ENCODE data around the gene BCL2L14. TPM values are rescaled to one million over a fixed set of nuclear protein-coding genes. Genes with fewer than 3 reads are reported as not detected.

The BCL2L14 gene
- total and polyA plus RNA-seq, 2 of the 13 experiments (the other 11 are each of a cell fraction or from before 2014, with no cell fraction given) = 0.11 TPM; not detected in 1

DNA sequence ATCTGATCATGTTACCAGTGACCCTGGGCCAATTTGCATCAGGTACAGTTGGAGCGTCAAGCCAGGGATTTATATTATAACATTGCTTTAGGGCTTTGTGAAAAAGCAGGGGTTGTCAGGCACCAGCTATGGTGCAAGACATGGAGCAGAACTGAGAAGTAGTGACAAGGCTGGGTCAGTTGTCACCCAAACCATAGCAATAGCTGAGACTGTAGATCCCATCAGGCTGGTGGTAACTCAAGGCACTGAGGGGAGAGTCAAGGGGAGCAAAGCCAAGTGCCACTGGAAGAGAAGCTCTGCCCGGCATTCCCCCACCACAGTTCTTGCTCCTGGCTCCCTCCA, 16.9 kb downstream of the BCL2L14 start:
- WGBS (ENCODE audit: low lambda C conversion rate) = 73% methylated on average over 2 of the region's 2 CpGs
- in situ Hi-C loops (cut with HindIII; ENCODE audit: extremely low pct_ligation_motif_present, low pct_unique_long_range_greater_than_20kb) (loop anchor here (25.0 kb wide), 1 partner anchor 625 kb away; the partner anchor contains the start of gene CDKN1B), intact Hi-C loops (cut with micrococcal nuclease; ENCODE audit: unreplicated experiment) (no loop called here)
- TF ChIP-seq ZNF280D (CRISPR knock-in tag; IDR thresholded peaks at IDR 0.05) (no peak), MYC (CRISPR knock-in tag; IDR thresholded peaks at IDR 0.05; ENCODE audit: borderline replicate concordance) (0 out of 2 replicates have a peak, but pooled peaks have one; percentile 6)
- Histone ChIP-seq H4K20me1 (ENCODE audit: insufficient read depth, low read length) (no peaks in the 10 kb centered on the region), H3K36me3 (replicated peaks in 1 of 2; ENCODE audit: control insufficient read depth in 1 of 2, insufficient read depth in 2 of 2, low read length in 2 of 2) (no peaks in the 10 kb centered on the region), H3K27ac (ENCODE audit: extremely low read length, insufficient read depth, low read length) (no peak overlapping the region), H3K9ac (ENCODE audit: insufficient read depth, low read depth, low read length) (no peak overlapping the region), H3K79me2 (ENCODE audit: insufficient read depth, low read length) (no peaks in the 10 kb centered on the region), H3K4me2 (ENCODE audit: low read depth, low read length) (0 out of 2 replicates have a peak overlapping the region, but pooled peaks have one; percentile 4), H2AFZ (ENCODE audit: low read length) (no peak overlapping the region), H3K27me3 (ENCODE audit: control insufficient read depth in 1 of 2, insufficient read depth in 2 of 2, low read length in 2 of 2) (peaks cover 0 to 3% of the 10 kb centered on the region in 2 experiments; a peak in 2 of 5 replicates), H3K9me3 (ENCODE audit: low read length) (no peaks in the 10 kb centered on the region), H3K4me3 (replicated peaks in 1 of 3; ENCODE audit: insufficient read depth in 1 of 3, low read depth in 2 of 3, low read length in 3 of 3) (0 out of 6 replicates have a peak overlapping the region, but pooled peaks of 1 of the 3 experiments have one; percentile 8), H3K4me1 (ENCODE audit: insufficient read depth, low read length) (peaks cover 40% of the 10 kb centered on the region)
- no peak for FAIRE-seq
- no TSS peak for BruUV-seq (replicated peaks)
- no peak for DNase-seq (ENCODE audit: low spot score)
- POLR2A ChIA-PET = interaction anchor here (1.3 kb wide), 1 partner anchor 179 kb away, joined by 3 read pairs; the partner anchor contains the start of gene LRP6
- CTCF ChIA-PET (ENCODE audit: low intra/inter-chr PET ratio, low total read pairs) = no interaction called here
- no peak for ATAC-seq

DNA sequence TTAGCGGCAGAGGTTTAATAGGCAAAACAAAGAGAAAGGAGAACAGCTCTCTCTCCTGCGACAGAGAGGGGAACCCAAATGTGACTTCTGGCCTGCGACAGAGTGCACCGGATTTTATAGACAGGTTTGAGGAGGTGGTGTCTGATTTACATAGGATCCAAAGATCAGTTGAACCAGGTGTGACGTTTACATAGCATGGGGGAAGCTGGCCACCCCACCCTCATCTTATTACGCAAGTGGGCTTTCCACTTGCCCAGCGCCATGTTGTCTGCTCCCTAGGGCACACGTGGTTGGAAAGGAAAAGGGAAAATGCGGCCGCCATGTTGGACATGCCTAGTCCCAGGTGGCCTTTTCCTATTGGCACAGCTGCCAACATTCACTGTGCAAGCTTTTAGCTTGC, 17.4 kb downstream of the BCL2L14 start:
- POLR2A ChIA-PET = interaction anchor here (1.3 kb wide), 1 partner anchor 178 kb away, joined by 3 read pairs; the partner anchor contains the start of gene LRP6
- H3K27me3 ChIP-seq (ENCODE audit: control insufficient read depth in 1 of 2, insufficient read depth in 2 of 2, low read length in 2 of 2) = peaks cover 0 to 3% of the 10 kb centered on the region in 2 experiments; a peak in 2 of 5 replicates
- intact Hi-C loops (cut with micrococcal nuclease; ENCODE audit: unreplicated experiment) (no loop called here), in situ Hi-C loops (cut with HindIII; ENCODE audit: extremely low pct_ligation_motif_present, low pct_unique_long_range_greater_than_20kb) (loop anchor here (25.0 kb wide), 1 partner anchor 624 kb away; the partner anchor contains the start of gene CDKN1B)
- no peaks in the 10 kb centered on the region for H3K36me3 ChIP-seq (replicated peaks in 1 of 2; ENCODE audit: control insufficient read depth in 1 of 2, insufficient read depth in 2 of 2, low read length in 2 of 2)
- no peak overlapping the region for H3K27ac ChIP-seq (ENCODE audit: extremely low read length, insufficient read depth, low read length)
- 0 out of 6 replicates have a peak overlapping the region, but pooled peaks of 1 of the 3 experiments have one; percentile 8 for H3K4me3 ChIP-seq (replicated peaks in 1 of 3; ENCODE audit: insufficient read depth in 1 of 3, low read depth in 2 of 3, low read length in 3 of 3)
- peak; percentile 29 for DNase-seq (ENCODE audit: low spot score)
- no peaks in the 10 kb centered on the region for H4K20me1 ChIP-seq (ENCODE audit: insufficient read depth, low read length)
- CTCF ChIA-PET (ENCODE audit: low intra/inter-chr PET ratio, low total read pairs) = no interaction called here
- H3K9ac ChIP-seq (ENCODE audit: insufficient read depth, low read depth, low read length) = no peak overlapping the region
- H3K4me2 ChIP-seq (ENCODE audit: low read depth, low read length) = 0 out of 2 replicates have a peak overlapping the region, but pooled peaks have one; percentile 4
- FAIRE-seq = no peak
- H2AFZ ChIP-seq (ENCODE audit: low read length) = no peak overlapping the region
- peaks cover 40% of the 10 kb centered on the region for H3K4me1 ChIP-seq (ENCODE audit: insufficient read depth, low read length)
- ATAC-seq = no peak
- H3K9me3 ChIP-seq (ENCODE audit: low read length) = no peaks in the 10 kb centered on the region
- H3K79me2 ChIP-seq (ENCODE audit: insufficient read depth, low read length) = no peaks in the 10 kb centered on the region
- BruUV-seq (replicated peaks) = no TSS peak
- 55% methylated on average over 9 of the region's 10 CpGs for WGBS (ENCODE audit: low lambda C conversion rate)
- 0 out of 2 replicates have a peak, but pooled peaks have one; percentile 14 for TF ChIP-seq MYC (CRISPR knock-in tag; IDR thresholded peaks at IDR 0.05; ENCODE audit: borderline replicate concordance)
- TF ChIP-seq ZNF547 (CRISPR knock-in tag; IDR thresholded peaks at IDR 0.05) = no peak
- peak; percentile 66; the same call in 1 of the 2 replicates for TF ChIP-seq POGZ (CRISPR knock-in tag; IDR thresholded peaks at IDR 0.05)
- TF ChIP-seq ZNF644 (CRISPR knock-in tag; IDR thresholded peaks at IDR 0.05; ENCODE audit: low read depth) = peak; percentile 98
- peak; percentile 40; the same call in 1 of the 2 replicates for TF ChIP-seq MAX (IDR thresholded peaks at IDR 0.05)
- no peak for TF ChIP-seq FOXP1 (IDR thresholded peaks at IDR 0.05)
- no peak for TF ChIP-seq FOXP1 (CRISPR knock-in tag; IDR thresholded peaks at IDR 0.05)
- no peak for TF ChIP-seq ZNF7 (CRISPR knock-in tag; IDR thresholded peaks at IDR 0.05)
- no peak for TF ChIP-seq PAX8 (CRISPR knock-in tag; IDR thresholded peaks at IDR 0.05; ENCODE audit: borderline replicate concordance)
- TF ChIP-seq MTA3 (CRISPR knock-in tag; IDR thresholded peaks at IDR 0.05) = no peak
- peak; percentile 58 for TF ChIP-seq YY1 (IDR thresholded peaks at IDR 0.05; ENCODE audit: insufficient read depth, insufficient replicate concordance, low read depth, low read length)
- peak; percentile 60; the same call in 1 of the 2 replicates for TF ChIP-seq CEBPB (IDR thresholded peaks at IDR 0.05; ENCODE audit: borderline replicate concordance, low read depth, low read length)
- TF ChIP-seq, protein P1, sequence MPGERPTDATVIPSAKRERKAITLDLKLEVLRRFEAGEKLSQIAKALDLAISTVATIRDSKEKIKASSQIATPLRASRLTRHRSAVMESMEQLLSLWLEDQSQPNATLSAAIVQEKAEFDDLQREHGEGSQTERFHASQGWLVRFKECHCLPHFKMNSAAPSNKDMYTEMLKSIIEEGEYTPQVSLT (CRISPR knock-in tag; IDR thresholded peaks at IDR 0.05; ENCODE audit: borderline replicate concordance, low read depth) = no peak
- TF ChIP-seq CEBPG (CRISPR knock-in tag; IDR thresholded peaks at IDR 0.05) = peak; percentile 54
